Caco-2 (cell line): ENCODE data around the gene NUDT14. TPM values are rescaled to one million over a fixed set of nuclear protein-coding genes. Genes with fewer than 3 reads are reported as not detected.

Source experiments
- BruUV-seq: library from RNA; stranded (reverse); fragments of 400-500 nt; replicated peaks from 2 replicates; lab custom pipeline; 2021; lab: Mats Ljungman, UMichigan
- CTCF ChIA-PET: fragments of 300-600 bp; sonication (Branson Sonifier 250); formaldehyde crosslinking; loops from one replicate; lab custom pipeline; 2022; ENCODE audit warnings: antibody characterized with exemption; lab: Charles Lee
- POLR2A ChIA-PET: fragments of 300-600 bp; sonication (Branson Sonifier 250); formaldehyde crosslinking; loops from one replicate; lab custom pipeline; 2022; ENCODE audit warnings: antibody characterized with exemption; lab: Charles Lee
- DNase-seq, 2 experiments: peaks; one replicate each; pipeline versions ENCODE4 v3.0.0 to v3.0.0-alpha.2; 2020 to 2022
- H3K27me3 ChIP-seq: replicated peaks from 2 replicates; pipeline ENCODE4 v1.6.0; 2011; ENCODE audit warnings: low read length; ENCODE audit not compliant: control insufficient read depth, insufficient read depth
- H3K36me3 ChIP-seq: 2 replicates; pipeline ENCODE4 v1.5.1; 2011; ENCODE audit warnings: low read length; ENCODE audit not compliant: control insufficient read depth, insufficient read depth
- H3K4me1 ChIP-seq: fragments of 250-450 bp; sonication (Bioruptor Pico); 2 replicates; pipeline ENCODE4 v1.5.1; 2020; ENCODE audit warnings: mild to moderate bottlenecking
- H3K4me3 ChIP-seq: 2 replicates; pipeline ENCODE4 v1.5.1; 2011; ENCODE audit warnings: low read depth, mild to moderate bottlenecking, control low read depth, low read length
- H3K9me3 ChIP-seq: fragments of 250-450 bp; sonication (Bioruptor Pico); 2 replicates; pipeline ENCODE4 v1.5.1; 2020; ENCODE audit warnings: mild to moderate bottlenecking, moderate library complexity
- H3K27ac Mint-ChIP-seq: one replicate; pipeline ENCODE4 v1.8.0; 2022; ENCODE audit warnings: mixed read lengths; ENCODE audit not compliant: unreplicated experiment
- H3K27me3 Mint-ChIP-seq: one replicate; pipeline ENCODE4 v1.8.0; 2022; ENCODE audit warnings: mixed read lengths; ENCODE audit not compliant: insufficient read depth, unreplicated experiment
- H3K36me3 Mint-ChIP-seq: one replicate; pipeline ENCODE4 v1.8.0; 2022; ENCODE audit warnings: mild to moderate bottlenecking, mixed read lengths; ENCODE audit not compliant: insufficient read depth, unreplicated experiment
- H3K4me1 Mint-ChIP-seq: one replicate; pipeline ENCODE4 v1.8.0; 2022; ENCODE audit warnings: low read depth, mixed read lengths; ENCODE audit not compliant: unreplicated experiment
- H3K4me3 Mint-ChIP-seq: one replicate; pipeline ENCODE4 v1.8.0; 2022; ENCODE audit warnings: mild to moderate bottlenecking, moderate library complexity, mixed read lengths; ENCODE audit not compliant: unreplicated experiment
- H3K9me3 Mint-ChIP-seq: one replicate; pipeline ENCODE4 v1.8.0; 2022; ENCODE audit warnings: mixed read lengths; ENCODE audit not compliant: unreplicated experiment
- intact Hi-C: fragments of 100-400 bp; cut with micrococcal nuclease; formaldehyde crosslinking; loops from one replicate; pipeline ENCODE4 v1.10.0; 2022; ENCODE audit not compliant: unreplicated experiment
- total RNA-seq: library from RNA; stranded (reverse); gene quantifications from 2 replicates; pipeline ENCODE4 v1.2.3, GENCODE V29; 2022
- TF ChIP-seq, protein P1 (sequence below), 2 experiments: fragments of 200-600 bp in 1 of 2; IDR thresholded peaks; 1 replicate in 1 of 2; 2 replicates in 1 of 2; pipeline versions ENCODE4 v1.5.1 to v1.8.0; 2011 to 2022; ENCODE audit warnings: antibody characterized with exemption in 1 of 2, control low read depth in 1 of 2, inconsistent platforms in 1 of 2, low read depth in 1 of 2, low read length in 1 of 2, mild to moderate bottlenecking in 1 of 2, moderate library complexity in 1 of 2; ENCODE audit not compliant: insufficient read depth in 1 of 2, severe bottlenecking in 1 of 2, unreplicated experiment in 1 of 2

NUDT14 gene
- total RNA-seq, 1 experiment from 2014 or later: 63.4 TPM

DNA sequence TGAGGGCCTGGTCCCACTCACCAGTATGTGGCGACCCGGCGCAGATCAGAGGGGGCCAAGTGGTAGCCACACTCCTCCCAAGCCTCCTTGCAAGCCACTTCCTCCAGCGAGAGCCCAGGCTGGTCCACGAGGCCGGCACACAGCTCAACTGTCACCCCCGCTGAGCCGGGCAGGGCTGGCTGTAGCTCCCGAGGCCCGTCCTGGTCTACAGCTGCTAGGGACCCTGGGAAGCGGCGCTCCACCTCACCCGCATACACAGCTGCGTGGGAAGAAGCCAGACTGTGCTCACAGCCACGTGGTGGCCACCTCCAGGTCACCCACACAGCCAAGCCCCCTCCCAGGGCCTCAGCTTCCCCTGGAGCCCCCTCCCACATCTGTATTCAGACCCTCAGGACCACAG, 4.6 kb downstream of the NUDT14 start:
- H3K9me3 Mint-ChIP-seq: no peaks in the 10 kb centered on the region
- peaks cover 5% of the 10 kb centered on the region for H3K36me3 Mint-ChIP-seq
- no peaks in the 10 kb centered on the region for H3K9me3 ChIP-seq
- no peak overlapping the region for H3K27ac Mint-ChIP-seq
- H3K4me1 ChIP-seq: peaks cover 5% of the 10 kb centered on the region; the same call in 1 of the 2 replicates
- intact Hi-C loops: no loop called here
- no peak for DNase-seq
- H3K4me3 Mint-ChIP-seq: no peak overlapping the region
- BruUV-seq: no TSS peak
- no peaks in the 10 kb centered on the region for H3K4me1 Mint-ChIP-seq
- ChIA-PET POLR2A (interaction anchor here (0.6 kb wide), 1 partner anchor 236 kb away, joined by 9 read pairs; no protein-coding TSS in a partner anchor), CTCF (interaction anchor here (0.5 to 1.1 kb wide), 2 partner anchors 90 to 274 kb away, joined by 3 to 4 read pairs; no protein-coding TSS in a partner anchor)
- no peaks in the 10 kb centered on the region for H3K27me3 ChIP-seq
- H3K36me3 ChIP-seq: no peaks in the 10 kb centered on the region; the same call in 1 of the 2 replicates
- no peak overlapping the region for H3K4me3 ChIP-seq
- H3K27me3 Mint-ChIP-seq: no peaks in the 10 kb centered on the region
- TF ChIP-seq, protein P1, sequence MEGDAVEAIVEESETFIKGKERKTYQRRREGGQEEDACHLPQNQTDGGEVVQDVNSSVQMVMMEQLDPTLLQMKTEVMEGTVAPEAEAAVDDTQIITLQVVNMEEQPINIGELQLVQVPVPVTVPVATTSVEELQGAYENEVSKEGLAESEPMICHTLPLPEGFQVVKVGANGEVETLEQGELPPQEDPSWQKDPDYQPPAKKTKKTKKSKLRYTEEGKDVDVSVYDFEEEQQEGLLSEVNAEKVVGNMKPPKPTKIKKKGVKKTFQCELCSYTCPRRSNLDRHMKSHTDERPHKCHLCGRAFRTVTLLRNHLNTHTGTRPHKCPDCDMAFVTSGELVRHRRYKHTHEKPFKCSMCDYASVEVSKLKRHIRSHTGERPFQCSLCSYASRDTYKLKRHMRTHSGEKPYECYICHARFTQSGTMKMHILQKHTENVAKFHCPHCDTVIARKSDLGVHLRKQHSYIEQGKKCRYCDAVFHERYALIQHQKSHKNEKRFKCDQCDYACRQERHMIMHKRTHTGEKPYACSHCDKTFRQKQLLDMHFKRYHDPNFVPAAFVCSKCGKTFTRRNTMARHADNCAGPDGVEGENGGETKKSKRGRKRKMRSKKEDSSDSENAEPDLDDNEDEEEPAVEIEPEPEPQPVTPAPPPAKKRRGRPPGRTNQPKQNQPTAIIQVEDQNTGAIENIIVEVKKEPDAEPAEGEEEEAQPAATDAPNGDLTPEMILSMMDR (IDR thresholded peaks at IDR 0.05; ENCODE audit: insufficient read depth in 1 of 2, low read depth in 1 of 2, low read length in 1 of 2, severe bottlenecking in 1 of 2, unreplicated experiment in 1 of 2): no peak

DNA sequence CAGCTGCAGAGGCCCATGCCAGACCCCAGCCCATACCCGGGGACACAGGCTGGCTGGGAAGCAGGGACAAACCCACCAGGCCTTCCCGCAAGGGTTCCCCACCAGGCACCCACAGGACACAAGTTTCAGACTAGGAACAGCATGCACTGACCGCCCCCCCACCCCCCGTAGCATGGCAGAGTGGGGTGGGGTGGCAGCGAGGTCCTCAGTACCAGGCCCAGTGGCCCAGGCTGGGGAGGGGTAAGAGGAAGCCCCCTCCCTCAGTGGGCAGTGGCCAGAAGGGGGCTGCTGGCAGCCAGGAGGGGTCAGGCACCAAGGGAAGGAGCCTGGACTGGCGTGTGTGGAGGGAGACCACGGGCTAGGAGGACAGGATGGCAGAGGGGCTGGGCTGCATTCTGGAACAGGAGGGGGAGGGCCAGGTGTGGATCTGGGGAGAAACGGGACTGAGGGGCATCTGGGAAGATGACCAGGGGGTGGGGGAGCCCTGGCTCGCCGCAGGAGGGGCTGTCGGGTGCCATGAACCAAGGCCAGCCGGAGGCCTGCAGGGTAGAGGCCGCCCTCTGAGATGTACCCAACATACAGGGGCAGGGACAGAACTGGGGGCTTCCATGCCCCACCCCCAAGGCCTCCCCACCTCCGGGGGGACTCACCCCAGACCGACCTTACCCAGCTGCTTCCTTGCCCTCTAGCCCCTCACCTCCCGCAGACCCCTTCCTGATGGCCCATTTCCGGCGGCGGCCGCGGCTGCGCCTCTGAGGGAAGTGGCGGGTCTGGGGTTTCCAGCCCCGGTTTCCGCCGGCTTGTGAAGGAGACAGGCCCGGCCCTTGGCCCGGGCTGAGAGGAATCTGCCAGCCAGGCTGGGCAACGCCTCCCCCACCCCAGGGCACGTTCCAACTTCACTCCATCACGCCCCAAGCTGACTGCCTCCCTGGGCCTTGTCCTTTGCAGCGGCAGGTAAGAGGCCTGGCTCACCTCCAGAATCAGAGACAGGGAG, 6.9 kb downstream of the NUDT14 start:
- no peaks in the 10 kb centered on the region for H3K9me3 Mint-ChIP-seq
- Histone ChIP-seq H3K27me3 (no peaks in the 10 kb centered on the region; the same call in 1 of the 2 replicates), H3K36me3 (no peaks in the 10 kb centered on the region), H3K4me1 (no peaks in the 10 kb centered on the region), H3K4me3 (no peak overlapping the region), H3K9me3 (no peaks in the 10 kb centered on the region)
- no peak overlapping the region for H3K4me3 Mint-ChIP-seq
- H3K27ac Mint-ChIP-seq: no peak overlapping the region
- ChIA-PET POLR2A (no interaction called here), CTCF (no interaction called here)
- DNase-seq: no peak
- TF ChIP-seq, protein P1 (IDR thresholded peaks at IDR 0.05; ENCODE audit: insufficient read depth in 1 of 2, low read depth in 1 of 2, low read length in 1 of 2, severe bottlenecking in 1 of 2, unreplicated experiment in 1 of 2): no peak
- BruUV-seq: no TSS peak
- H3K27me3 Mint-ChIP-seq: no peaks in the 10 kb centered on the region
- intact Hi-C loops: no loop called here
- no peaks in the 10 kb centered on the region for H3K4me1 Mint-ChIP-seq
- H3K36me3 Mint-ChIP-seq: peaks cover 14% of the 10 kb centered on the region

DNA sequence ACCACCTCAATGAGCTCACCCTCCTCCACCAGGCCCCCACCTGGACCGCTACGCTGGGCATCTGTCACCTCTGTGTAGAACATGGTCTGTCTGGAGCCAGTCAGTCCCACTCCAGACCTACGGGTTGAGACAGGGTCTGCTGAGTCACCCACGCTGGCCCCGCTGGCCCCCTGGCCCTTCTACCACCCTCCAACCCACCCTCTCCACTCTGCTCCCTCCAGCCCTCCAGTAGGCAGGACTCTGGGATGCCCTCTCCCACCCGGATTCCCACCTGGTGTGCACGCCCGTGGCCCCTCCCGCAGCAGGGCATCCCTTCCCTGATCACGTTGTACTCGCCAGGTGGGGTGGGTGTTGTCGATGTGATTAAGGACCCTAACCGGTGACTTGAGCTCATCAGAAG, 8.0 kb downstream of the NUDT14 start:
- ChIA-PET POLR2A (no interaction called here), CTCF (interaction anchor here (0.6 kb wide), 1 partner anchor 7 kb away, joined by 3 read pairs; no protein-coding TSS in a partner anchor)
- H3K4me1 ChIP-seq: no peaks in the 10 kb centered on the region
- H3K4me1 Mint-ChIP-seq: no peaks in the 10 kb centered on the region
- H3K4me3 Mint-ChIP-seq: no peak overlapping the region
- TF ChIP-seq, protein P1 (IDR thresholded peaks at IDR 0.05; ENCODE audit: insufficient read depth in 1 of 2, low read depth in 1 of 2, low read length in 1 of 2, severe bottlenecking in 1 of 2, unreplicated experiment in 1 of 2): no peak
- intact Hi-C loops: no loop called here
- no peaks in the 10 kb centered on the region for H3K9me3 ChIP-seq
- H3K4me3 ChIP-seq: no peak overlapping the region
- H3K27ac Mint-ChIP-seq: no peak overlapping the region
- no peak for DNase-seq
- H3K27me3 Mint-ChIP-seq: no peaks in the 10 kb centered on the region
- no peaks in the 10 kb centered on the region for H3K36me3 ChIP-seq
- no TSS peak for BruUV-seq
- no peaks in the 10 kb centered on the region for H3K9me3 Mint-ChIP-seq
- no peaks in the 10 kb centered on the region; the same call in 1 of the 2 replicates for H3K27me3 ChIP-seq
- peaks cover 14% of the 10 kb centered on the region for H3K36me3 Mint-ChIP-seq
